HG03442 (cell line): ENCODE results near the gene TTC38.
"Not testable (repeated sequence)": the region's sequence is repeated elsewhere in the genome, so short reads cannot be mapped to it uniquely, and the experiment has no call there.

ENCODE experiments used
- ATAC-seq: cut with Tn5 transposase; IDR thresholded peaks from one replicate; pipeline ENCODE4 v1.9.1; 2021; ENCODE audit warnings: mild to moderate bottlenecking, moderate library complexity; ENCODE audit not compliant: unreplicated experiment

The TTC38 gene

DNA sequence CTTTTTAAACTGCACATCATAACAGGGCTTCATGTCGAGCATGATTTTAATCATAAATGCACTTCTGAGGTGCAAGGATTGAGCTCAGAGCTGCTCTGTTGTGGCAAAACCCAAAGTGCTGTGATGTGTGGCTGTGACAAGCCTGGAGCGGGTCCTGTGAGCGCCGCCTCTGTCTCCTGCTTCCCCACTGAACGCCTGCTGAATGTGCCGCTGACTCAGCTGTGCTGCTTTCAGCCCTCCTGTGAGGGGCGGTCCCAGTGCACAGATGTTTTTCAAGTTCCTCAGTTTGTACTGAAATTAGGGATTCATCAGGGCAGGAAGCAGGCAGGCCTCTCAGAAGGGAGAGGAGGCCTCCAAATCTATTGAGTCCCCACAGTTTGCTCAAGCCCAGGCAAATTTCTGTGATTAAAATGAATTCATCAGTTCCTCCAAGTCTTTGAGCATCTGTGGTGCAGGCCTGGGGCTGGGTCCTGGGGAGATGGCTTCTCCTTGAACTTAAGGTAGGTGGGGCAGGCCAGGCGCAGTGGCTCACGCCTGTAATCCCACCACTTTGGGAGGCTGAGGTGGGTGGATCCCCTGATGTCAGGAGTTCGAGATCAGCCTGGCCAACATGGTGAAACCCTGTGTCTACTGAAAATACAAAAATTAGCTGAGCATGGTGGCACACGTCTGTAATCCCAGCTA, 25.9 kb downstream of the TTC38 start:
- no peak for ATAC-seq

DNA sequence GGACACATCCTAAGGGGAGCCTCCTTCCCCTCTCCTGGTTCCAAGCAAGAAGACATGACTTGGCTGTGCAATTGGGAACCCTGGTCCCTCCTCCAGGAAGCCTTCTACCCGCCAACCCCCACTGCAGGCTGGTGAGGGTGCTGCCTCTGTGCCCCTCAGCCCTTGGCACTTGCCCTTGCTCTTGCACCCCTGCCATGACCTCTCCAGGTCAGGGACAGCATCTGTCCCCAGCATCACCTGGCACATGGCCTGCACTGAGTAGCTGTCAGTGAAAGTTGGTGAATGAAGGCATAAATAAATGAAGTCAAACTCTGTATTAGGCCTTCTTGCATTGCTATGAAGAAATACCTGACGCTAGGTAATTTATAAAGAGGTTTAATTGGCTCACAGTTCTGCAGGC, 27.0 kb downstream of the TTC38 start:
- no peak for ATAC-seq

DNA sequence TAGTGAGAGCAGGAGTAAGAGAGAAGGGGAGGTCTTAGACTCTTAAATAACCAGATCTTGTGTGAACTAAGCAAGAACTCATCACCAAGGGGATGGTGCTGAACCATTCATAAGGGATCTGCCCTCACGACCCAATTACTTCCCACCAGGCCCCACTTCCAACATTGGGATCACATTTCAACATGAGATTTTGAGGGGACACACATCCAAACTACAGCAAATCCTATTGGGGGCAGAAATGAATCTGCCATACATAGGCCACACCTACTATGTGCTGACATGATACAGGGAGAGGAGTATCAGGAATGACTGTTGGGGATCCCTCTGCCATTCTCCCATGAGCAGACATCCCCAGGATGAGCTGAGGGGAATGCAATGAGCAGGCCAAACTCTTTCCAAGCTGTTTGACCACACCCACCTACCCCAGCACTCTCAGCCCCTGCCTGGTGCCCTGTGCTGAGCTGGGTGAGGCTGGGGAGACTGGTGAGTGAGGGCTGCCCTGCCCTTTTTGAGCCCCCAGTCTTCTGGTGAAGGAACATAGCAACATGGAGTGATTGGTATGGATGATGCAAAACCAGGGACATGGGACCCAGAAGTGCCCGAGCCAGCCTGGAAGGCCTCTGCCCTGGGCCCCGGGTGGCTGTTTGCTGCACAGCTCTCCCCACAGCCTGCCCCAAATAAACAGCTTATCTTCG, 27.6 kb downstream of the TTC38 start:
- ATAC-seq: no peak

DNA sequence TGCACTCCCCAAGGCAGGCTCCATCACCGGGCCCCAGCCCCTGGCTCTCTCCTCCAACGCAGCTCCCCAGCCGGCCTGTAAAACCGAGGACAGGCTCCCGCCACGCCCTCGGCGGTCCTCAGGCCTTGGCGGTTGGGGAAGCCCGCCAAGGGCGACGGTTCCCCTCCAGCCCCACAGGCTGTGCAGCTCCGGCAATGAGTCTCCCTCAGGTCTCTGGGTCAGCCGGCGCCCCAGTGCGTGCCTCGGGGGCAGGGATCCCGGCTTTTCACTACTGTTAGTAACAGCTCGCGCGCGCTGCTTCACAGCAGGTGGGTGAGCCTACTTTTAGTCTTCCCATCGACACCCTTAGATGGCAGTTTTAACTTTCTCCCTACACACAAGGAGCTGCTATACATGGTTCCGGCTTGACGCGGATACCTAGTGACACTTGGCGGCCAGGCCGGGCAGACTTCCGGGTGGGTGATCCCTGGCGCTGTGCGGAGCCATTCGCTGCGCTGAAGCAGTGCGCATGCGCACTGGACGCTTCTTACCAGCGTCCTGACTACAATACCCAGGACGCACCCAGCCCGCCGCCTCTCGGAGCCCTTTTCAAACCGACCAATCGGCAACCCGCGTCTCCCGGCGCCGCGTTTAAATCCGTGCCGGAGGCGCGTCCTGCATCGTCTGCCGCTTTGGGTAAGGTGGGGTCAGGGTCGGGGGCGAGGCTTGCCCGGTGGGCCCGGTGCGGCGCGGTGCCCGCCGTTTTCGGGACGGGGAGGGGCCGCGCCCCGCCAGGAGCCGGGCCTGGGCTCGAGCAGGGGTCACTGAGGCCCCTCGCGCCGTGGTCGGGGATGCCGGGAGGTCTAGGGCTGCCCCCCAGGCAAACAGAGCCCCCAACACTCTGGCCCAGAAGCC, 28.7 kb downstream of the TTC38 start, which contains the start of gene GTSE1:
Gene GTSE1, plus strand, starts transcription at position 614 of the 894 bp plus-strand sequence. CDS start 531 bp downstream, outside the sequence.
- ATAC-seq: peak; percentile 89

DNA sequence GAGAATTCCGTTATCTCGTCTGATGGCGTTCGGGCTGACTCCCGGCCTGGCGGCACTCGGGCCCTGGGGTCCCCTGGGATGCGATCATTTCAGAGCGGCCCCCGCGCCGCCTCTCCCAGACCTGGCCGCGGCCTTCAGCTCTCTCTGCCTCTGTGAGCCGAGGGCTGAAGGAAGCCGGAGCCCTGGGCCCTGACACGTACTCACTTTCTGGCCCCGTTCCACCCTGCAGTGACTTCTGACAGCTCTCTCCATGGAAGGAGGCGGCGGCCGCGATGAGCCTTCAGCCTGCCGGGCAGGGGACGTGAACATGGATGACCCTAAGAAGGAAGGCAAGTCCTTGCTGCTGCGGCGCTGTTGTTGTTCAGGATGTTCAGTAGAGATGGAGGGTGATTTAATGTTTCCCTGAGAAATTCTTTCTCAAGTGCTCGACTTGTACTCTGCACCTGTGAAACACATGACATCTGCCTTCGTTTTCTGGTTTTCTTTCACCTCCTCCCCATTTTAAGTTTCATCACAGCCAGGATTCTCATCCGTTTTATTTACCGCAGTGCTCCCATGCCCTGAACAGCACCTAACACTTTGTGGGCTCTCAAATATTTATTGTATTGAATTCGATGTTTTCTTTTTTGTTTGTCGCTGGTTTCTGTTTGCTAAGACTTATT, 29.5 kb downstream of the TTC38 start:
- ATAC-seq: no peak

DNA sequence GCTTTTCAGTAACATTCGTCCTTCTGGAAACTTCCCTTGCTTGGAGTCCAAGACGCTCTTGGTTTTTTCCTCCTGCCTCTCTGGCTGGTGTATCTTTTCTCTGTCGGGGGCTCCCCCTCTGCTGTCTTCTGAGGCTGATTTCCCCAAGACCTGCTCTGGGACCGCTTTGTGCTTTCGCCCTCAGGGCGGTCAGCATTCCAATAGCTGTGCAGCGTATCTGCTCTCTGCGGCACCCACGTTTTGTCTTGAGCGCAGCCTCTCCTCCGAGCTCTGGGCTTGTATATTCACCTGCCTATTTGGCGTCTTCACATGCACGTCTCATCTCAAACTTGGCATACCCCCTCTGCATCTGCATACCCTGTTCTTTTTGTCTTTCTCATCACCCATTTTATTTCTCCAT, 31.3 kb downstream of the TTC38 start:
- ATAC-seq: no peak

DNA sequence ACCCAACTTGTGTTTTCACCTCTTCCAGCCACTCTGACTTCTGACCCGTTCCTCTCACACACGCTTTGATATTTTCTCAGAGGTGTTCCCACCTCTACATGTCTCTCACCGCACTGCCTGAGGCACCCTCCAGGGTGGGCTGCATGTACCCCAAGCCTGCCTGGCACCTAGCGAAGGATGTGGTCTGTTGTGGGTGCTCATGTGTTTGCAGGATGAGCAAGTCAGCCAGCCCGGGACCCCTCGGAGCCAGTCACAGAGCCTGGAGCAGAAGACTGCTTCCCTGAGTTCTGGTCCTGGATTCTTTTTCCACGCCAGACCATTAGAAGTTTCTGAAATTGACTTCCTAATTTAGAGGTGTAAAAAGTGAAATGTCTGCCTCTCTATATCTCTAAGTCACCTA, 32.7 kb downstream of the TTC38 start:
- ATAC-seq: no peak

DNA sequence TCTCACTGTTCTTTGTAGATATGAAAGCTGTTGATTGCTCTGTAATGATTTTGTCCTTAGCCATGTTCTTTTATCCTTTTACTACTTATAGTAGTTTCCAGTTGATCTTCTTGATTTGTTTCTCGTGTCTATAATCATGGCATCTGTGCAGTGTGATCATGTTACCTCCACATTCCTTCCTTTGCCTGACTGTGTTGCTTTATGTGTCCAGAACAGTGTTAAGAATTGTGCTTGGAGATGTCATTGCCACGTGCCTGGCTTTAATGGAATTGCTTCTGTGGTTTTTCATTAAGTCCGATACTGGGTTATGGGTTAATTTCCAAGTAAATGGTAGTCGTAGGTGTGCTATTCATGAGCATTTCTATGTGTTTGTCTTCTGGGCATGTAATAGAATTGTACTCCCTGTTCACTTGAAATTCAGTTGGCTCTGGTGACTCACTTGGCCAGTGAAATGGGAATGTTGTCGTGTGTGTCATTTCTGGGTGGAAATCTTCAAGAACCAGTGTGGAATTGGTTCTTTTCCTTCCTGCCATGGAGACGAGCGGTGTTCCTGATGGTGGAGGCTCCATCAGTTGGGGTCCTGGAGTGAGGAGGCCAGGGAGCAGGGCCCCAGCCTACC, 35.6 kb downstream of the TTC38 start:
- ATAC-seq: no peak

DNA sequence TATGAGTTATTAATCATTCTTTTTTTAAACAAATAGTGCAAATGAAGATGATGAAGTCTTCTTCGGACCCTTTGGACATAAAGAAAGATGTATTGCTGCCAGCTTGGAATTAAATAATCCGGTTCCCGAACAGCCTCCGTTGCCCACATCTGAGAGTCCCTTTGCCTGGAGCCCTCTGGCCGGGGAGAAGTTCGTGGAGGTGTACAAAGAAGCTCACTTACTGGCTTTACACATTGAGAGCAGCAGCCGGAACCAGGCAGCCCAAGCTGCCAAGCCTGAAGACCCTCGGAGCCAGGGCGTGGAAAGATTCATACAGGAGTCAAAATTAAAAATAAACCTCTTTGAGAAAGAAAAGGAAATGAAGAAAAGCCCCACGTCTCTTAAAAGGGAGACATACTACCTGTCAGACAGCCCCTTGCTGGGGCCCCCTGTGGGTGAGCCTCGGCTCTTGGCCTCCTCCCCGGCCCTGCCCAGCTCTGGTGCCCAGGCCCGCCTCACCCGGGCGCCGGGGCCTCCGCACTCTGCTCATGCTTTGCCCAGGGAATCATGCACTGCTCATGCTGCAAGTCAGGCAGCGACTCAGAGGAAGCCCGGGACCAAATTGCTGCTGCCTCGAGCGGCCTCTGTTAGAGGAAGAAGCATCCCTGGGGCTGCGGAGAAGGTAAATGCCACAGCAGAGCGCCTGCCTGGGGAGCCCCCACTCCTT, 40.6 kb downstream of the TTC38 start:
- no peak for ATAC-seq

DNA sequence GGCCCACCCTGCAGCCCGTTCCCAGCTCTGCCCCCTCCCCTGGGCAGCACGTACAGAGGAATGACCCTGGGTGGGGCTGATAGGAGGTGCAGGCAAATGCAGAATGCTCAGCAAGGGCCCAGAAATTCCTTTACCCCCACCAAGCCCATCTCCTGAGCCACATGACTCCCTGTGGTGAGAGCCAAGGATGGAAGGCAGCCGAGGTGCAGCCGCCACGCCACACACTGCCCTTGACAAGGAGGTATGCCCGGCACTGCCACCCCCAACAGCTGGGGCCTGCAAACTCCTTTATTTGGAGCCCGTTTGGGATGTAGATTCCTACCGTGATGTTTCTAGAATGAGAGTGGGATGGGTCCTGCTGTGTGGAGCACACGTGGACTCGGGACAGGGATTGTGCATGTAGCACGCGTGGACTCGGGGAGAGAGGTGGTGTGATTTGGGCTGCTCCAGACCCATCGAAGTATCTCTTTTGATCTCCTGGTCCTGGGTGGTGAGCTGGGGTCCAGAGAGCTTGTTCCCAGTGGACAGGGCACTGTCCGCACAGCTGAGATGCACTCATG, 41.8 kb downstream of the TTC38 start:
- no peak for ATAC-seq

DNA sequence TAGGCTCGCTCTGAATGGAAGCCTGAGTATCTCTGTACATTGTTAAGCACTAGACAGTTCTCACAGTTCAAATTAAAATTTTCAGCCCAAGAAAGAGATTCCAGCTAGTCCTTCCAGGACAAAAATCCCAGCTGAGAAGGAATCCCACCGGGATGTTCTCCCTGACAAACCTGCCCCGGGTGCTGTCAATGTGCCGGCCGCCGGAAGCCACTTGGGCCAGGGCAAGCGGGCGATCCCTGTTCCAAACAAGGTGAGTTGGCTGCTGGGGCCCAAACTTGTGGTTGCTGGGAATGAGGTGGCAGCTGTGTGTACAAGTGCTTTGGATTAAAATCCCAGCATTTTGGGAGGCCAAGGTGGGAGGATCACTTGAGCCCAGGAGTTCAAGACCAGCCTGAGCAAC, 44.2 kb downstream of the TTC38 start:
- ATAC-seq: no peak

DNA sequence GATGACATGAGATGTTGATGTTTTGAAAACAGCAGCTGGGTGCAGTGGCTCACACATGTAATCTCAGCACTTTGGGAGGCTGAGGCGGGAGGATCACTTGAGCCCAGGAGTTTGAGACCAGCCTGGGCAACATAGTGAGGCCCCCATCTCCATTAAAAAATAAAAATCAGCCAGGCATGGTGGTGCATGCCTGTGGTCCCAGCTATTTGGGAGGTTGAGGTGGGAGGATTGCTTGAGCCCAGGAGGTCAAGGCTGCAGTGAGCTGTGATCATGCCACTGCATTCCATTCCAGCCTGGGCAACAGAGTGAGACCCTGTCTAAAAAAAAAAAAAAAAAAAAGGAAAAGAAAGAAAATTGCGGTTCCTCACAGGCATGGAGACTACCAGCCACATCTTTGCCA, 45.0 kb downstream of the TTC38 start:
- ATAC-seq: not testable (repeated sequence)

DNA sequence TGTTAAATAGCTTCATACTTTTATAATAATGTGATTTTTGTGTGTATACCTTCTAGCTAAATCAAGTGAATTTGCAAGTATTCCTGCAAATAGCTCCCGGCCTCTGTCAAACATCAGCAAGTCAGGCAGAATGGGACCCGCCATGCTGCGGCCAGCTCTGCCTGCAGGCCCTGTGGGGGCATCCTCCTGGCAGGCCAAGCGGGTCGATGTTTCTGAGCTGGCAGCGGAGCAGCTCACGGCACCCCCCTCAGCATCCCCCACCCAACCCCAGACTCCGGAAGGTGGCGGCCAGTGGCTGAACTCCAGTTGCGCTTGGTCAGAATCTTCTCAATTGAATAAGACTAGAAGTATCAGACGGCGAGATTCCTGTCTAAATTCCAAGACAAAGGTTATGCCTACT, 48.2 kb downstream of the TTC38 start:
- no peak for ATAC-seq

DNA sequence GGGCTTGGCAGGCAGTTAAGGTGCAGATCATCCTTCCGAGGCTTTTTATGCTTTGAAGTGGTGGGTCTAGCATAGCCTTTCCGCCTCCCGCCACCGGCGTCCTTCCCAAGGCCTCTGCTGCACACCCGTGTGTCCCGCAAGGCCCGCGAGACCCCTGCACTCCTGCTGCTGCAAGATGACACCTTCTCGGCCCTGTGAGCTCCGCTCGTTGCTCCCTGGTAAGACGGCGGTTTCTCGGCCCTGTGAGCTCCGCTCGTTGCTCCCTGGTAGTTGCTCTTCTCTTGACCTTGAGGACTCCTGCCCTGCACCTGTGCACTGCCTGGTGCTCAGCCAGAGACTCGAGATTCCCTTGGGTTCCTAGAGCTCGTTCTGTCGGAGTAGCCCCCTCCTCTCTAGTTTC, 49.8 kb downstream of the TTC38 start:
- ATAC-seq: no peak

DNA sequence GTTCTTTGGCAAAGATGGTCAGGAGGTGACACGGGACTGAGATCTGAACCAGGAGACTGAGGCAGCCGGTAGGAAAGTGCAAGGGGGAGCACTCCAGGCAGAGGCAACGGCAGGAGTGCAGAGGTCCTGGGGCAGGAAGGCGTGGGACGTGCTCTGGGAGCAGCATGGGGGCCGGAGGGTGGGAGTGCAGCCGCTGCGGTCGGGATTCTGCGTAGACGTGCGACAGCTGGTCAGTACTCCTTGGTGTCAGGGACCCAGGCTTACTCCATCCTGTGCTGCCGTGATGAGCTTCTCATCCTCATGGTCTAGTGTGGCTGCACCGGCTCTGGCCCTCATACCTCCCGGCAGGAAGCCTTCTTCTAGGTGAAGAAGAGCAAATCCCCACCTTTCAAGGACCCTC, 50.8 kb downstream of the TTC38 start:
- ATAC-seq: no peak

DNA sequence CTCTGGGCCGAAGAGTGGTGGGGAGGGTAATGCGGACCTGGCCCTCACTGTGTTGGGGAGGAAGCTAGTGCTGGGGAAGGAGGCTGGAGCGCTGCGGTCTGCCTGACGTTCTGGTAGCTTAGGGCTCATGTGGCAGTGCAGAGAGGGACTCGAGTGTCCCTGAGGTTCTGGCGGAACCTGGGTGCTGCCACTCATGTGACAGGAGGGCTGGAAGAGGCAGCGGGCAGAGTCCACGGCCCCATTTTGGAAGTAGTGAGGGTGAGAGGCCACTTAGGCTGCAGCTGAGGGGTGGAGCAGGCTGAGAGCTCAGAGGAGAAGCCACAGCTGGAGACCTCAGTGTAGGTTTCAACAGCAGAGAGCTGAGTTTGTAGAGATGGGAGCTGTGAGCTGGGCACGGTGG, 51.5 kb downstream of the TTC38 start:
- ATAC-seq: no peak

DNA sequence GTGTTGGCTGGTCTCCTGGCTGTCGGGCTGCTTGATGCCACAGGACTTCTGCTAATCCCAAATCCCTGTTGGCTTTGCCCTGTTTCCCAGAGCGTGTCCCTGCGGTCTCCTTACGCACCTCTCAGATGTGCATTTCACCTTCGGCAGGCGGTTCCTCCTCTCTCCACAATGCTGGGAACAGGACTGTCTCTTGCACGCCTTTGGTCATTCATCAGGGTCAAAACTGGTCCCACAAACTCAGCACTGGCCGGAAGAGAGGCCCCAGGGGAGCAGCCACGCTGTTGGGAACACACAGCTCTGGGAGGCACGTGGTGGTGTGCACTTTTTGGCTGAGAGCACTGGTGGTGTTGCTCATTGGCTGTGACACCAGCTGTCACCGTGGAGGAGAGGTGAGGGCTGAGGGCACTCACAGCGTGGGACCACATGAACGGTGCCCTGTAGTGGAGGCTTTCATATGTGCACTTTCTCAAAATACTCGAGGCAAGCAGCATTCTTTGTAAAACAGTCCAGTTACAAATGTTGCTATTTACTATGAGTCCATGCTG, 52.4 kb downstream of the TTC38 start:
- no peak for ATAC-seq

DNA sequence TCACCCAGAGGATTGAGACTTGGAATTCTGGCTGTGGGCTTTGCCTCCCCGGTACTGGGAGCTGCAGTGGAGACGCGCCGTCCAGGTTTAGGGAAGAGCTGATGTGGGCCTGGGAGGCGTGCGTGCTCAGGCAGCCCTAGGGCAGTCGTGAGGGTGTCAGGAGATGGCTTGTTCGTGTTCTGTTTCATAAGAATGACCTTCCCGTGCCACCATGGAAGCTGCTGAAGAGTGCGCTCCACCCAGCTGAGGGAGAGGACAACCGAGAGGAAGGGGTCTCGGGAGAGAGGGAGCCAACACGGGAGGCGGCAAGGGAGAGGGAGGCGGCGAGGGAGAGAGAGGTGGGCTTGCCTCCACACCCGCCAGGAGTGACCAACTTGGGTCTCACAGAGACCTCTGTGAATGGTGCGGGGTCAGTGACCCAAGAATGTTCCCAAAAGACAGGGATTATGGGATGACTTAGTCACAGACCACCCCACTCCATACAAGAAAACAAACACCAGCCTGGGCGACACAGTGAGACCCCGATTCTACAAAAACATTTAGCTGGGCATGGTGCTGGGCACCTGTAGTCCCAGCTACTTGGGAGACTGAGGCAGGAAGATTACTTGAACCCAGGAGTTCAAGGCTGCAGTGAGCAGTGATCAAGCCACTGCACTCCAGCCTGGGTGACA, 53.0 kb downstream of the TTC38 start:
- ATAC-seq: no peak

DNA sequence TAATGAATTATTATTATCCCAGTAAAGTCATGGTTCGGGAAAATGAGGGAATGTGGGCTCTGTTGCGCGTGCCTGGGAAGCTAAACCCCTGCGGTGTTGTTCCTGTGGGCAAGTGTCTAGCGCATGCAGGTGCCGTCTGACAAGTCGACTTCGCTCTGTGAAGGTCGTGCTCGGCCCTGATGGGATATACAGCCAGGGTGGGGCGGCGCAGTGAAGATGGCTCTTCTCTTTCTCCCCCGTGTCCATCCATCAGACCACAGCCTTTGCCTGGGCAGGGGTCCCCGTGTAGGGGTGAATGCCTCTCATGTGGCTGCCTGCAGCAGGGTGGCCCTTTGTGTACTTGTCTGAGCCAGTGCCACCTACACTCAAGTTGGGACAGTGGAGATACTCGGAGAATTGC, 54.9 kb downstream of the TTC38 start:
- no peak for ATAC-seq
